Measurements from ENCODE around the gene ZNF441.
A peak's percentile ranks its signal among the peaks of the same experiment; 100 is the strongest.
"Not testable (repeated sequence)": the region's sequence is repeated elsewhere in the genome, so short reads cannot be mapped to it uniquely, and the experiment has no call there.

ZNF441 gene

DNA sequence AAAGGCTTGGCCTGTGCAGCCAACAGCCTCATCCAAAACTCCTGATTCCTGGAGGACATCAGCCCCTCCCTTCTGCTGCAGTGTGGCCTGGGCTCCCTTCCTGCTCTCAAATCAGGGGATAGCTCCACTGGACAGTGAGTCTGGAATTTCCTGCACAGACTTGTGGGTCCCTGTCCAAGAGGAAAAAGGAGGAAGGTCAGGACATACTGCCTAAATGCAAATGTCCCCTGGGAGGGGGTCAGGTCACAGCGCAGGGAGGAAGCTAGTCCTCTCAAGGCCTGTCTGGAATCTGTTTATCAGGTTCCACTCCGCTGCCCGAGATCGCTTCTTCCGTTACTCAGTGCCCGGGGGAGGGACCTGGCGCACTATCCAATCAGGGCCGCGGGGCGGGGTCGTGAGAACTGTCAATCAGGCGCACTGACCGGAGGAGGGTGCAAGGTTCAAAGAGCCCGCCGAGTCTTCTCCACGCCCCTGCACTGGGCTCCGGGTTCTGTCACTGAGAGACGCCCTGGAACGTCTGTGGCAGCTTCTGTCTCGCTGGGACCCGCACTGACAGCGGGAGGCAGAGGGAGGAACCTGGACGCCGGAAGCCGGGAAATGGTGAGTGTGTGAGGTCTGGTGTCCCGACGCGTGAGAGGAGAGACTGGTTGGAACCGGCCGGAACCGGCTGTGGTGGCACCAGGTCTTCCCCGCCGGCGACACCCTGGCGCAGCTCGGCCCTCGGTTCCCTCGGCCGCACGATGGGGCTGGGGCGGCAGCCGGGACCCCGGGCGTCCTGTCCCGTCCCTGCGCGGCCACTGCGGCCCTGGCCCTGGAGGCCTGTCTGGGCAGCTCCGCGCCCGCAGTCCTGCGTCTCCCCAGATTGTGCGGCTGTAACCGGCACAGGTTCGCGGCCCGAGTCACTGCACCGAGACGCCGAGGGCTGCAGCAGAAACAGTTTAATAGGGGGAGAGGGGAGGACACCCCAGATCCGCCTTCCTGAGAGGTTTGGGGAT, at the start of gene ZNF441:
ZNF441 (plus strand) TSS at position 404 of the 995 bp plus-strand sequence; CDS start at position 598, 194 bp downstream.
- DNase-seq (ENCODE audit: low spot score) = peak; percentile 90

DNA sequence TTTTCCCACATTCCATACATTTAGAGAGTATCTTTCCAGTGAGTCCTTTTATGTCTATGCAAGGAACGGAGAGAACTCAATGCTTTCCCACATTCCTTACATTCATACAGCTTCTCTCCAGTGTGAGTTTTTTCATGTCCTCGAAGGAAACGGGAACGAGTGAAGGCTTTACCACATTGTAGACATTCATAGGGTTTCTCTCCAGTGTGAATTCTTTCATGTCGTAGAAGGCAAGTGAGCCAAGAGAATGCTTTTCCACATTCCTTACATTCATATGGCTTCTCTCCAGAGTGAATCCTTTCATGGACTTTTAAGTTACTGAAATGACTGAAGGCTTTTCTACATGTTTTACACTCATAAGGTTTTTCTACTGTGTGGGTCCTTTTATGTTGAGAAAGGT, 45.1 kb upstream of the ZNF441 start:
- no peak for DNase-seq (ENCODE audit: low spot score)

DNA sequence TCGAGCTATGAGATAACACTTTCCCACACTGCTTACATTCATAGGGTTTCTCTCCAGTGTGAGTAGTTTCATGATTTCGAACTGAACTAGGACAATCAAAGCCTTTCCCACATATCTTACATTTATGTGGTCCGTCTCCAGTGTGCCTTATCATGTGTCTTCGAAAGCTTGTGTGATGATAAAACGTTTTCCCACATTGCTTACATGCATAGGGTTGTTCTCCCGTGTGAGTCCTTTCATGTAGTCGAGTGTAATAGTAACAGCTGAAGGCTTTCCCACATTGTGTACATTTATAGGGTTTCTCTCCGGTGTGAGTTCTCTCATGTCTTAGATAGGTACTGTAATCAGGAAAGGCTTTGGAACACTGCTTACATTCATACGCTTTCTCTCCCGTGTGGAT, 44.4 kb upstream of the ZNF441 start:
- no peak for DNase-seq (ENCODE audit: low spot score)

DNA sequence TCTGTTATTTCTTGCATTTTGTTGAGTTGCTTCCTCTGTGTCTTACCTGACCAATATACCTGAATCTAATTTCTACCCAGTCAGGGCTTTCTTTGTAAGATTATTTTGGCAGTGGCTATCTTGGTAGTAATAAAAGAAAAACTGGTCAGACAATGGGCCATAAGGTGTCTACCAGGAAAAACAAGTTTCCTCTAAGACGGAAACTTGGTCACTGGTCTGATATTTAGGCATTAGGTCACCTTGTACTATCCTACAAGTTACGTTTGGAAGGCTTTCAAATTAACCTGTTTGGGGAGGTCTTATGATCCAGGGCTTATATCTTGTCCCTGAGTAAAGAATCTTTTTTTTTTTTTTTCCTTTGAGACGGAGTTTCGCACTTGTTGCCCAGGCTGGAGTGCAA, 37.2 kb upstream of the ZNF441 start:
- DNase-seq (ENCODE audit: low spot score) = no peak

DNA sequence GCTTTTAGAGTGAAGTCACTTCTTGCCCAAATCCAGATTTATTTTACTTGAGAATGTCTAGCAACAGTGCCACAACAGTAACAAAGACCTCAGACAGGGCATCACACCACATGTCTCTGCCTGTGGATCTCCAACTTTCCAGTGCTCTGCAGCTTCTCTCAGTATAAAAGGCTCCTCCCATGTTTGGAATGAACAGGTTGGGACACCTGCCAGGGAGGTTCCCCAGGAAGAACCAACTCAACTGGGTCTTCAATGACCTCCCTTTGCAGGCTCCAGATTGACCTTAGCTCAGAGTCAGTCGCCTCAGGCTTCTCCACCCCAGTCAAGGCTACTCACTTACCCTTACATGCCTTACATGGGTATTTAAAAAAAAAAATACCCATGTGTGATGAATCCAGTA, 31.4 kb upstream of the ZNF441 start:
- DNase-seq (ENCODE audit: low spot score) = no peak

DNA sequence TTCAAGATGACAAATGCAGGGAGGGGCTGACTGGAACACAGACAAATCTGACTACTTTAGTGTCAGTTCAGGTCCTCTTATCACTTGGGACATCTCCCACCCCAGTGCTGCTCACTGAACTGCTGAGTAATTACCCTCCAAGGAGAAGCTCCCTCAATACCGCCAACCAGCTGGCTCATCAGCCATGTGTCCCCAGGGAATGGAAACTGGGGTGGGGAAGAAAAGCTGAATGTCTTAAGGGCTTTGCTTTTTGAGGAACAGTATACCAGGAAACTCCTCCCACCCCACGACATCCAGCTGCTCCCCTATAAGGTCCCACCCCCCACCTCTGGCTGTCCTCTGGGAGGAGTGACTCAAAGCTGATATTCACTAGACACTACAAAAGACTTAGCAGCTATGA, 30.1 kb upstream of the ZNF441 start:
- no peak for DNase-seq (ENCODE audit: low spot score)

DNA sequence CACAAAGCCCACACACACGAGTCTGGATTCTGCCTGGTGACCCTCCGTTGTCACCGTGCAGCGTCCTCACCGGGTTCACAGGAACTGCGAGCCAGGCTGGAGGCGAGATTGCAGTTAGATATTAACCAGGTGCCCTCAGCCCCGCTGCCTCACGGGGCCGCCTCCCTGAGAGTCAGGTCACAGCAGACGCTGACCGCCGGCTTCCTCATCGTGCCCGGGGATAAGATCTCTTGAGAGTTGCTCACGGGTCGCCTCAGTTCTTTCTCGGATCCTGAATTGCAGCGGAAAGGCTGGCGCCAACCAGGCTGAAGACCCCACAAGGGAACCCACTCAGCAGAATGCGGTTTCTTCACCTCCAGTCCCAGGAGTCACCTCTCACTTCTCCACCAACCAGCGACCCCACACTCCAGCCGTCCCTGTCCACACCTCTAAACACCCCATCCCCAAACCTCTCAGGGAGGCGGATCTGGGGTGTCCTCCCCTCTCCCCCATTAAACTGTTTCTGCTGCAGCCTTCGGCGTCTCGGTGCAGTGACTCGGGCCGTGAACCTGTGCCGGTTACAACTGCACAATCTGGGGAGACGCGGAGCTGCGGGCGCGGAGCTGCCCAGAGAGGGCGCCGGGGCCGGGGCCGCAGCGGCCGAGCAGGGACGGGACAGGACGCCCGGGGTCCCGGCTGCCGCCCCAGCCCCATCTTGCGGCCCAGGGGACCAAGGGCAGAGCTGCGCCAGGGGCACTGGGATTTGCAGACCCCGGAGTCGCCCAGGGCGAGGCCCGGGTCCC, 28.6 kb upstream of the ZNF441 start:
- DNase-seq (ENCODE audit: low spot score) = peak; percentile 28

DNA sequence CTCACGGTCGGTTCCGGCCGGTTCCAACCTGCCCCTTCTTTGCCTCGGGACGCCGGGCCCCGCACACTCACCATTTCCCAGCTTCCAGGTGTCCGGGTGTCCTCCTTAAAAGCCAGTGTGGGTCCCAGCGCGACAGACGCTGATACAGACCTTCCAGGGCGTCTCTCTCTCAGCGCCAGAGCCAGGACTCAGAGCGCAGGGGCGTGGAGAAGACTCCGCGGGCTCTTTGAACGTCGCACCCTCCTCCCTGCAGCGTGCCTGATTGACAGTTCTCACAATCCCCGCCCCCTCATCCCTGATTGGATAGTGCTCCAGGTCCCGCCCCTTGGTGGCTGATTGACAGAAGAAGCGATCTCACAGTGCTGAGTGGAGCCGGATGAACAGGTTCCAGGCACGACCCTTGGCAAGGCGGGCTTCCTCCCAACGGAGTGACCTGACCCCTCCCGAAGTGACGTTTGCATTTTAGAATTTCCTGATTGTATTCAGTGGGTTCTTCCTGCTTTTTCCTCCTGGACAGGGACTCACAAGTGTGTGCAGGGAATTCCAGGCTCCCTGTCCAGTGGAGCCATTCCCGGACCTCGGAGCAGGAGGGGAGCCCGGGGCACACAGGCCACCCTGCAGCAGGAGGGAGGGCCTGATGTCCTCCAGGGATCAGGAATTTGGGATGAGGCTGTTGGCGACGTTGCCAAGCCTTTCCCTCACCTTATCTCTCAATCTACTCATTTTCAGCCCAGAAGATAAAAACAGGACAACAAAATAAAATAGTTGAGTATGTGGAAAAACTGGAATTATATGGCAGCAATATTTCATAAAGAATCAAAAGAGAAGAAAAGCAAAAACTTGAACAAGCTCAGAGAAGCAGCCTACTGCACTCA, 27.8 kb upstream of the ZNF441 start, which contains the start of gene ZNF823:
ZNF823 (minus strand) TSS at position 201 of the 875 bp plus-strand sequence; CDS start at position 74, 127 bp downstream.
- peak; percentile 97 for DNase-seq (ENCODE audit: low spot score)

DNA sequence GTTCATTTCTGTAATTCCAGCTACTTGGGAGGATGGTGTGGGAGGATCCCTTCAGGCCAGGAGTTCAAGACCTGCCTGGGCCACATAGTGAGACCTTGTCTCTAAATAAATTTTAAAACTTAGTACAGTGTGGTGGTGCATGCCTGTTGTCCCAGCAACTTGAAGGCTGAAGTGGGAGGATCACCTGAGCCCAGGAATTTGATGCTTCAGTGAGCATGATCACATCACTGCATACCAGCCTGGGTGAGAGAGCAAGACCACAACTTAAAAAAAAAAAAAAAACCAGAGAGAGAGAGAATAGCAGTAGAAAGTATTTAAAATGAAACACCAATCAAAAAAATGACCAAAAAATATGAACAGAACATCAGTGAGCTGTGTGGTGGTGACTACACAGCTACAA, 20.9 kb upstream of the ZNF441 start:
- no peak for DNase-seq (ENCODE audit: low spot score)

DNA sequence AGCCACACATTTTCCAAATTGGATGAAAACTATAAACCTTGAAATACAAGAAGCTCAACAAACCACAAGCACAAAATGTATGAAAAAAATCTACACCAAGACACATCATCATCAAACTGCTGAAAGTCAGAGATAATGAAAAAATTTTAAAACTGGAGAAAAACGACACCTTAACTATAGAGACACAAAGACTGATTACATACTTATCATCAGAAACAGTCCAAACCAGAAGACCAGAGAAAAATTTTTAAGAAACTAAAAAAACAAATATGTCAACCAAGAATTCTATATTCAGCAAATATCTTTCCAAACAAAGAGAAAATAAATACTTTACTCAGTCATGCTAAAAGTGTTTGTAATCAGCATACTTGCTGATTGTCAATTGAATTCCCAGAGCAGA, 19.5 kb upstream of the ZNF441 start:
- no peak for DNase-seq (ENCODE audit: low spot score)

DNA sequence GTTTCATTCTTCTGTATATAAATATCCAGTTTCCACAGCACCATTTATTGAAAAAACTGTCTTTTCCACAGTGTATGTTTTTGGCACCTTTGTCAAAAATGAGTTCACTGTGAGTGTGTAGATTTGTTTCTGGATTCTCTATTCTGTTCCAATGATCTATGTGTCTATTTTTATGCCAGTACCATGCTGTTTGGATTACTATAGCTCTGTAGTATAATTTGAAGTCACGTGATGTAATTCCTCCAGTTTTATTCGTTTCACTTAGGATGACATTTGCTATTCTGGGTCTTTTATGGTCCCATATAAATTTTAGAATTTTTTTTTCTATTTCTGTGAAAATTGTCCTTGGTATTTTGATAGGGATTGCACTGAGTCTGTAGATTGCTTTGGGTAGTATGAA, 17.0 kb upstream of the ZNF441 start:
- no peak for DNase-seq (ENCODE audit: low spot score)

DNA sequence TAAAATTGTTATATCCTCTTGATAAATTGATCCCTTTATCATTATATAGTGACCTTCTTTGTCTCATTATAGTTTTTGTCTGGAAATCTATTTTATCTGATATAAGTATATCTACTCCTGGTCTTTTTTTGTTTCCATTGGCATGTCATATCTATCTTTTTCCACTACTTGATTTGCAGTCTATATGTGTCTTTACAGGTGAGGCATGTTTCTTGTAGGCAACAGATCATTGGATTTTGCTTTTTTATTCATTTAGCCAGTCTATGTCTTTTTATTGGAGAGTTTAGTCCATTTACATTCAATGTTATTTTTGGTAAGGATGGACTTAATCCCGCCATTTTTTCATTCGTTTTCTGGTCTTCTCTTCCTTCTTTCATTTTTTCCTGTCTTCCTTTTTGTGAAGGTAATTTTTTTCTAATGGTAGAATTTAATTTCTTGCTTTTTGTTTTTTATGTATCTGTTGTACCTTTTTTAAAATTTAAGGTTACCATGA, 14.5 kb upstream of the ZNF441 start:
- no peak for DNase-seq (ENCODE audit: low spot score)

DNA sequence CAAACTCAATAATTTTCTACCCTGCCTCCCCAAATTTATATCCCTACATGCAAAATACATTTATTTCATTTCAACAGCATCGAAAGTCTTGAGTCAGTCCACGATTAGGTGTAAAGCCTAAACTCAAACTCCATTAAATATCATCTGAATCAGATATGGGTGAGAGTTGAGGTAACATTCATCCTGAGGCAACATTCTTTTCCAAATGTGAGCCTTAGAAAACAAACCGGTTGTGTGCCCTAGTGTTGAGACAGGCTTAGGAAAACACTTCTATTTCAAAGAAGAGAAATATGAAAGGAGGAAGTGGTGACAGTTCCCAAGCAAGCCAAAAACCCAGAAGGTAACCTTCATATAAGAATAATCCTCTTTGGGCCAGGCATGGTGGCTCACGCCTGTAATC, 12.1 kb upstream of the ZNF441 start:
- no peak for DNase-seq (ENCODE audit: low spot score)

DNA sequence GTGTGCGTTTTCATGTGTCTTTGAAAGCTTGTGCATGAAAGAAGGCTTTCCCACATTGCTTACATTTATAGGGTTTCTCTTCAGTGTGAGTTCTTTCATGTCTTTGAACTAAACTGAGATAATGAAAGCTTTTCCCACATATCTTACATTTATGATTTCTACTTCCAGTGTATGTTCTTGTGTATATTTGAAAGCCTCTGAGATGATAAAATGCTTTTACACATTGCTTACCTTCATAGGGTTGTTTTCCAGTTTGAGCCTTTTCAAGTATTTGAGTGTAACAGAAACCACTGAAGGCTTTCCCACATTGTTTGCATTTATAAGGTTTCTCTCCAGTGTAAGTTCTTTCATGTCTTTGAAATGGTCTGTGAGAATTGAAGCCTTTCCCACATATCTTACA, 9.8 kb upstream of the ZNF441 start:
- DNase-seq (ENCODE audit: low spot score) = no peak

DNA sequence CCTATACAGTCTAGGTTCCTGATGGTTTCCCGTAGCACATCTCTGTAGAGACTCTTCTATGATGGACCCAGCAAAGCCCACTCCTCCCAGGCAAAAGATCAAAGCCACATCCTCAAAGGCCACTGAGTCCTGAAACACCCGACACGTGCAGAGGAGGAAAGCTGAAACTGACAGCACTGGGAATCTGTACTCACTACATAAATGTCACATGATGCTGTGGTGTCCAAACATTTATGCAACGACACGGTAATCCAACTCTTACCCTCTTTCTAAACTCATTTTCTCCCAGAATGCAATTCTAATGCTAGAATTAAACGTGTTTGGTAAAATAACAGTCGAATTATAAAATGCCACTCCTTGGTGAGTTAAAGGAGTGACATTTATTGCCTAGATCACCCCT, 7.0 kb upstream of the ZNF441 start:
- DNase-seq (ENCODE audit: low spot score) = no peak

DNA sequence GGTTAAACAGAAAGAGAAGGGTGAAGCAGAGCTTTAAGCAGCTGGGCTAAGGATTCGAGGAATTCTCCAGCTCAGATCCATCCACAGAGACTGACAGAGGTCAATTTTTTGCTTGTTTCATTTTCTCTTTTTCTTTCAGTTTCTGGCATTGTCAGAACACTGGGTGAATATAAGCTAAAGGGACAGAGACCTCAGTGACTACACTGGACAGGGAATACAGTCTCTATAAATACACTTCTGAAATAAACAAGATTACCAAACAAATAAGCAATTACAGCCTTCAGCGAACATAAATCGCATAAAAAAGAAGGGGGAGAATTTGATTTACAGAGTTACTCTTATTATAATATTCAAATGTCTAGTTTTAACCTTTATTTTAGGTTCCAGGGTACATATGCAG, 3.7 kb upstream of the ZNF441 start:
- DNase-seq (ENCODE audit: low spot score) = no peak

DNA sequence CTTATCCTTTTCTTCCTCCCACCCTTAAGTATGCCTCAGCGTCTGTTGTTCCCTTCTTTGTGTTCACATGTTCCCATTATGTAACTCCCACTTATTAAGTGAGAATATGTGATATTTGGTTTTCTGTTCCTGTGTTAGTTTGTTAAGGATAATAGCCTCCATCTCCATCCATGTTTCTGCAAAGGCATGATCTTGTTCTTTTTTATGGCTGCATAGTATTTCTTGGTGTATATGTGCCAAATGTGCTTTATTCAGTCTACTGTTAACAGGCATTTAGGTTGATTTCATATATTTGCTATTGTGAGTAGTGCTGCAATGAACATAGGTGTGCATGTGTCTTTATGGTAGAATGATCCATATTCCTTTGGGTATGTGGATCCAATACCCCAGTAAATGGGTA, 3.2 kb upstream of the ZNF441 start:
- no peak for DNase-seq (ENCODE audit: low spot score)

DNA sequence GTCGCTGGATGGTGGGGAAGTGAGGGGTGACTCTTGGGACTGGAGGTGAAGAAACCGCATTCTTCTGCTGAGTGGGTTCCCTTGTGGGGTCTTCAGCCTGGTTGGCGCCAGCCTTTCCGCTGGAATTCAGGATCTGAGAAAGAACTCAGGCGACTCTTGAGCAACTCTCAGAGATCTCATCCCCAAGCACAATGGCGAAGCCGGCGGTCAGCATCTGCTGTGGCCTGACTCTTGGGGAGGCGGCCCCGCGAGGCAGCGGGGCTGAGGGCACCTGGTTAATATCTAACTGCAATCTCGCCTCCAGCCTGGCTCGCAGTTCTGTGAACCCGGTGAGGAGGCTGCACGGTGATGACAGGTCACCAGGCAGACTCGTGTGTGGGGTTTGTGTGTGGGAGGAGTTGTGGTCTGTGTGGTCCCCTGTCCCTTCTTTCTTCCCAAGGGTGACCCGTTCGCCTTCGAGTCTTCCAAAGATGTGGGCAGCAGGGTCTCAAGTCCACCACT, 883 bp downstream of the ZNF441 start:
- DNase-seq (ENCODE audit: low spot score) = peak; percentile 24

DNA sequence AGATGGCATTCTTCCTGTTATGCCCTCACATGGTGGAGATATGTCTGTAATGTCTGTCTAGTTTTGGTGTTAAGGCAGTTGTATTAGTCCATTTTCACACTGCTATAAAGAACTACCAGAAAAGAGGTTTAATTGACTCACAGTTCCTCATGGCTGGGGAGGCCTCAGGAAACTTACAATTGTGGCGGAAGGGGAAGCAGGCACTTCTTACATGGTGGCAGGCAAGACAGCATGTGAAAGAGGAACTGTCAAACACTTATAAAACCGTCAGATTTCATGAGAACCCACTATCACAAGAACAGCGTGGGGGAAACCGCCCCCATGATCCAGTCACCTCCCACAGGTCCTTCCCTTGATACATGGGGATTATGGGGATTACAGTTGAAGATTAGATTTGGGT, 3.2 kb downstream of the ZNF441 start:
- no peak for DNase-seq (ENCODE audit: low spot score)

DNA sequence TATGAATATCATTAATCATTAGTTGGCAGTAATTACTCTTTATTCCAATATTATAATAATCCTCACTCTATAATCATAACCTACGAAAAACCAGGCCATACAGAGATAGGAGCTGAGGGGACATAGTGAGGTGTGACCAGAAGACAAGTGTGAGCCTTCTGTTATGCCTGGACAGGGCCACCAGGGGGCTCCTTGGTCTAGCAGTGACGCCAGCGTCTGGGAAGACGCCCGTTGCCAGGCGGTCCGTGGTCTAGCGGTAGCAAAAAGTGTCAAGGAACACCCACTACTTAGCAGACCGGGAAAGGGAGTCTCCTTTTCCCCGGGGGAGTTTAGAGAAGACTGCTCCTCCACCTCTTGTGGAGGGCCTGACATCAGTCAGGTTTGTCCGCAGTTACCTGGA, 4.7 kb downstream of the ZNF441 start:
- not testable (repeated sequence) for DNase-seq (ENCODE audit: low spot score)

DNA sequence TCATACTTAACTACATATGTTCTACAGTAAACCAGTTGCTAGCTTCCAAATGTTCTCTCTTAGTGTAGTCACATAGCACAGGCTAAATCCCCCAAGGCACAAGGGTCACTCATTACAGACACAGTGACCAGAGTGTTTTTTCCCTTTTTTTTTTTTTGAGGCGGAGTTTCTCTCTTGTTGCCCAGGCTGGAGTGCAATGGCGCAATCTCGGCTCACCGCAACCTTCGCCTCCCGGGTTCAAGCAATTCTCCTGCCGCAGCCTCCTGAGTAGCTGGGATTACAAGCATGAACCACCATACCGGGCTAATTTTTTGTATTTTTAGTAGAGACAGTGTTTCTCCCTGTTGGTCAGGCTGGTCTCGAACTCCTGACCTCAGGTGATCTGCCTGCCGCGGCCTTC, 9.9 kb downstream of the ZNF441 start:
- not testable (repeated sequence) for DNase-seq (ENCODE audit: low spot score)
